ENCODE results near the gene CEP89. TPM values are rescaled to one million over a fixed set of nuclear protein-coding genes. Genes with fewer than 3 reads are reported as not detected.

The CEP89 gene
- total and polyA plus RNA-seq, 4 donors, result 8.7 to 18.7 (median 14.0) TPM

GRCh38 chr19:32880622-32881021 lies 91.1 kb downstream of the CEP89 start:
- DNase-seq, result no peak
- H3K9me3 ChIP-seq (ENCODE audit: control insufficient read depth in 4 of 4, insufficient read depth in 3 of 4, low read length in 3 of 4), result no peaks in the 10 kb centered on the region
- no peaks in the 10 kb centered on the region for H3K4me1 ChIP-seq (ENCODE audit: control insufficient read depth in 5 of 5, insufficient read depth in 5 of 5, low read length in 5 of 5)
- H3K27ac ChIP-seq (ENCODE audit: low read depth in 1 of 2, low read length in 1 of 2), result no peak overlapping the region
- H3K36me3 ChIP-seq (ENCODE audit: control insufficient read depth in 4 of 4, insufficient read depth in 4 of 4, low read length in 4 of 4), result peaks cover 0 to 17% (median 3%) of the 10 kb centered on the region in 4 donors
- no peak for ATAC-seq (ENCODE audit: insufficient read depth, low FRiP score)
- no peak for TF ChIP-seq CTCF (IDR thresholded peaks at IDR 0.05; ENCODE audit: control extremely low read depth, extremely low read depth)
- 83 to 87% methylated on average over 2 of the region's 2 CpGs for WGBS, 2 donors
- no peaks in the 10 kb centered on the region for H3K27me3 ChIP-seq (ENCODE audit: control insufficient read depth in 3 of 3, insufficient read depth in 3 of 3, low read length in 2 of 3)
- H3K4me3 ChIP-seq, result no peak overlapping the region
- no peak overlapping the region for H3K9ac ChIP-seq (ENCODE audit: insufficient read depth in 1 of 2, low read length in 2 of 2)

GRCh38 chr19:32879741-32880140 lies 92.0 kb downstream of the CEP89 start:
- peaks cover 0 to 17% (median 3%) of the 10 kb centered on the region in 4 donors for H3K36me3 ChIP-seq (ENCODE audit: control insufficient read depth in 4 of 4, insufficient read depth in 4 of 4, low read length in 4 of 4)
- no peak overlapping the region for H3K27ac ChIP-seq (ENCODE audit: low read depth in 1 of 2, low read length in 1 of 2)
- H3K27me3 ChIP-seq (ENCODE audit: control insufficient read depth in 3 of 3, insufficient read depth in 3 of 3, low read length in 2 of 3), result no peaks in the 10 kb centered on the region
- no peak overlapping the region for H3K4me3 ChIP-seq
- TF ChIP-seq CTCF (IDR thresholded peaks at IDR 0.05; ENCODE audit: control extremely low read depth, extremely low read depth), result no peak
- H3K4me1 ChIP-seq (ENCODE audit: control insufficient read depth in 5 of 5, insufficient read depth in 5 of 5, low read length in 5 of 5), result no peaks in the 10 kb centered on the region
- no peak for DNase-seq
- no peaks in the 10 kb centered on the region for H3K9me3 ChIP-seq (ENCODE audit: control insufficient read depth in 4 of 4, insufficient read depth in 3 of 4, low read length in 3 of 4)
- ATAC-seq (ENCODE audit: insufficient read depth, low FRiP score), result no peak
- WGBS, 2 donors, result 85 to 98% methylated on average over 8 of the region's 8 CpGs
- H3K9ac ChIP-seq (ENCODE audit: insufficient read depth in 1 of 2, low read length in 2 of 2), result no peak overlapping the region

- Histone ChIP-seq H3K9ac (ENCODE audit: insufficient read depth in 1 of 2, low read length in 2 of 2) (no peak overlapping the region), H3K4me3 (no peak overlapping the region), H3K27ac (ENCODE audit: low read depth in 1 of 2, low read length in 1 of 2) (no peak overlapping the region), H3K4me1 (ENCODE audit: control insufficient read depth in 5 of 5, insufficient read depth in 5 of 5, low read length in 5 of 5) (no peaks in the 10 kb centered on the region), H3K36me3 (ENCODE audit: control insufficient read depth in 4 of 4, insufficient read depth in 4 of 4, low read length in 4 of 4) (peaks cover 0 to 17% (median 3%) of the 10 kb centered on the region in 4 donors), H3K27me3 (ENCODE audit: control insufficient read depth in 3 of 3, insufficient read depth in 3 of 3, low read length in 2 of 3) (no peaks in the 10 kb centered on the region), H3K9me3 (ENCODE audit: control insufficient read depth in 4 of 4, insufficient read depth in 3 of 4, low read length in 3 of 4) (no peaks in the 10 kb centered on the region)
- ATAC-seq (ENCODE audit: insufficient read depth, low FRiP score), result no peak
- 97 to 99% methylated on average over 12 of the region's 12 CpGs for WGBS, 2 donors
- TF ChIP-seq CTCF (IDR thresholded peaks at IDR 0.05; ENCODE audit: control extremely low read depth, extremely low read depth), result no peak
- DNase-seq, result no peak
Observed at GRCh38 chr19:32878988-32879387, 92.8 kb downstream of the CEP89 start.

Data from lung (tissue), 12 donors.